HG03064 (cell line): ENCODE measurements around the gene RABL6.
"Not testable (repeated sequence)": the region's sequence is repeated elsewhere in the genome, so short reads cannot be mapped to it uniquely, and the experiment has no call there.

ENCODE experiments used
- ATAC-seq: cut with Tn5 transposase; IDR thresholded peaks from one replicate; pipeline ENCODE4 v1.9.1; 2021; ENCODE audit warnings: low read depth; ENCODE audit not compliant: unreplicated experiment

Gene RABL6

GRCh38 chr9:136868644-136869043 lies 60.9 kb downstream of the RABL6 start:
- ATAC-seq: no peak

- not testable (repeated sequence) for ATAC-seq
Measured at GRCh38 chr9:136869611-136870010, 61.9 kb downstream of the RABL6 start.

GRCh38 chr9:136875155-136875554 lies 67.4 kb downstream of the RABL6 start:
- no peak for ATAC-seq

- ATAC-seq: no peak
Measured at GRCh38 chr9:136876476-136876875, 68.7 kb downstream of the RABL6 start.

GRCh38 chr9:136880651-136881050 lies 72.9 kb downstream of the RABL6 start:
- ATAC-seq: no peak

- ATAC-seq: no peak
Measured at GRCh38 chr9:136881691-136882108, 74.0 kb downstream of the RABL6 start.

- ATAC-seq: no peak
Measured at GRCh38 chr9:136882109-136882946, 74.6 kb downstream of the RABL6 start.

GRCh38 chr9:136882947-136883283 lies 75.2 kb downstream of the RABL6 start:
- ATAC-seq: not testable (repeated sequence)

GRCh38 chr9:136883670-136884069 lies 75.9 kb downstream of the RABL6 start:
- not testable (repeated sequence) for ATAC-seq

- peak; percentile 74 for ATAC-seq
Measured at GRCh38 chr9:136885950-136886578, 78.3 kb downstream of the RABL6 start, which contains the start of gene TRAF2. Gene TRAF2 (plus strand): TSS chr9:136886516. CDS start chr9:136898741, 12,225 bp downstream.

- ATAC-seq: peak; percentile 20
Measured at GRCh38 chr9:136886610-136887597, 79.2 kb downstream of the RABL6 start.

GRCh38 chr9:136888454-136888853 lies 80.7 kb downstream of the RABL6 start:
- ATAC-seq: no peak

- ATAC-seq: no peak
Measured at GRCh38 chr9:136889858-136890257, 82.1 kb downstream of the RABL6 start.

GRCh38 chr9:136890661-136891060 lies 82.9 kb downstream of the RABL6 start:
- no peak for ATAC-seq
